Kidney (tissue), 14 donors: ENCODE data around the gene DENND5A. TPM values are rescaled to one million over a fixed set of nuclear protein-coding genes. Genes with fewer than 3 reads are reported as not detected.

Experiments used
- DNase-seq, 5 donors: peaks; one replicate each; pipeline ENCODE4 v3.0.0-alpha.2; 2013 to 2020
- FAIRE-seq: peaks from 2 replicates; lab custom pipeline; 2012; peaks lifted over from hg19 to GRCh38; lab: Jason Lieb, UNC
- H3K27ac ChIP-seq, 2 donors: one replicate each; pipeline ENCODE4 v1.7.0; 2013; ENCODE audit warnings: low read depth in 2 of 2, low read length in 2 of 2, inconsistent platforms in 1 of 2
- H3K27me3 ChIP-seq: one replicate; pipeline ENCODE4 v1.7.1; 2013; ENCODE audit warnings: low read length, inconsistent platforms; ENCODE audit not compliant: control insufficient read depth, insufficient read depth
- H3K36me3 ChIP-seq, 3 donors: one replicate each; pipeline versions ENCODE4 v1.7.0 to v1.7.1; 2013; ENCODE audit warnings: low read length in 3 of 3, control low read depth in 1 of 3, inconsistent platforms in 1 of 3; ENCODE audit not compliant: insufficient read depth in 3 of 3, control insufficient read depth in 2 of 3
- H3K4me1 ChIP-seq, 3 donors: one replicate each; pipeline versions ENCODE4 v1.7.0 to v1.7.1; 2013; ENCODE audit warnings: low read length in 3 of 3, inconsistent platforms in 1 of 3, low read depth in 1 of 3; ENCODE audit not compliant: control insufficient read depth in 2 of 3, insufficient read depth in 2 of 3
- H3K4me3 ChIP-seq, 3 donors: one replicate each; pipeline versions ENCODE4 v1.7.0 to v1.8.1; 2013; ENCODE audit warnings: low read length in 3 of 3, control low read depth in 1 of 3, inconsistent platforms in 1 of 3
- H3K9ac ChIP-seq, 3 donors: one replicate each; pipeline versions ENCODE4 v1.7.0 to v1.7.1; 2013; ENCODE audit warnings: low read length in 3 of 3, control low read depth in 1 of 3, inconsistent platforms in 1 of 3
- H3K9me3 ChIP-seq, 3 donors: one replicate each; pipeline versions ENCODE4 v1.7.0 to v1.7.1; 2013; ENCODE audit warnings: low read length in 3 of 3, control low read depth in 1 of 3, inconsistent platforms in 1 of 3; ENCODE audit not compliant: control insufficient read depth in 2 of 3, insufficient read depth in 1 of 3
- CTCF ChIP-seq: IDR thresholded peaks from 3 replicates; pipeline ENCODE4 v1.5.1; 2012; ENCODE audit warnings: mild to moderate bottlenecking, moderate library complexity, borderline replicate concordance; ENCODE audit not compliant: insufficient read depth; ENCODE audit errors: extremely low read depth
- intact Hi-C: fragments of 100-400 bp; cut with DNase I; formaldehyde crosslinking; loops from one replicate; pipeline ENCODE4 v1.11.1; 2022
- polyA plus RNA-seq: library from polyadenylated mRNA; stranded (reverse); fragments of 350-450 nt; fragmentation: Illumina TruSeq; extraction: RNeasy Lipid Tissue Mini Kit (QIAGEN cat#74804); gene quantifications from one replicate; pipeline ENCODE4 v1.2.3, GENCODE V29; 2014; ENCODE audit warnings: low read depth, low replicate concordance; ENCODE audit not compliant: insufficient read depth
- total RNA-seq: library from RNA; stranded (reverse); fragmentation: NEBNext Ultra II Directional; extraction: Animal tissue kit (Norgen Biotek cat#: 25700); gene quantifications from one replicate; pipeline ENCODE4 v1.2.1, GENCODE V29; 2021
- donor health status: control.
- donor health status: control.
- donor health status: control.
- donor health status: control.
- donor health status: control.
- donor health status: DM: yes; HTN: yes; CAD: no.
- donor health status: Normal renal cell carcinoma (clear cell type).

The DENND5A gene
- total and polyA plus RNA-seq, 2 donors from 2014 or later: 32.4 to 53.9 TPM

DNA sequence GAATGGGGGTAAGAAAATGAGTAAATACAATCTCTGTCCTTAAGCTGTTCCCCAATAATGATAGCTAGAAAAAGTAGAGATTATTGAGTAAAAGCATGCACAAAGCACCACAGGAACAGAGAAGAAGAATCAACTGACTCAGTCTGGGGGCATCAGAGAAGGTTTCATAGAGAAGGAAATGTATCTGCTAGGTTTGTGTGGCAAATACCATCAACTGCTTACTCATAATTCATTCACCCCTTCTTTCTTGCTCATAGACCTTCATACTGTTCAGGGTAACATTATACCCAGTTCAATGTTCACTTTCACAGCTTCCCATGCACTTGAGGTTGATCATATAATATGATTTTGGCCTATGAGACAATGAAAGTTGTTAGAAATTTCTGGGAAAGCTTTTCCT lies 88.6 kb downstream of the DENND5A start:
- Histone ChIP-seq H3K36me3 (peaks cover 0 to 11% (median 8%) of the 10 kb centered on the region in 3 donors), H3K9ac (no peak overlapping the region), H3K27me3 (no peaks in the 10 kb centered on the region), H3K9me3 (no peaks in the 10 kb centered on the region), H3K27ac (no peak overlapping the region), H3K4me1 (no peaks in the 10 kb centered on the region), H3K4me3 (no peak overlapping the region)
- TF ChIP-seq CTCF: no peak
- FAIRE-seq: no peak
- no peak for DNase-seq
- intact Hi-C loops: no loop called here

- H3K9me3 ChIP-seq: no peaks in the 10 kb centered on the region
- intact Hi-C loops: no loop called here
- no peak for DNase-seq
- H3K9ac ChIP-seq: no peak overlapping the region
- H3K4me1 ChIP-seq: no peaks in the 10 kb centered on the region
- no peak for TF ChIP-seq CTCF
- H3K4me3 ChIP-seq: no peak overlapping the region
- H3K36me3 ChIP-seq: peaks cover 0 to 11% (median 8%) of the 10 kb centered on the region in 3 donors
- FAIRE-seq: no peak
- H3K27ac ChIP-seq: no peak overlapping the region
- H3K27me3 ChIP-seq: no peaks in the 10 kb centered on the region
Observed at GRCh38 chr11:9176136-9176535, 89.0 kb downstream of the DENND5A start.

- no peaks in the 10 kb centered on the region for H3K27me3 ChIP-seq
- intact Hi-C loops: no loop called here
- no peak overlapping the region for H3K4me3 ChIP-seq
- H3K4me1 ChIP-seq: no peaks in the 10 kb centered on the region
- H3K27ac ChIP-seq: no peak overlapping the region
- DNase-seq (no peak), FAIRE-seq (no peak)
- H3K36me3 ChIP-seq: peaks cover 0 to 19% (median 6%) of the 10 kb centered on the region in 3 donors
- no peak for TF ChIP-seq CTCF
- no peak overlapping the region for H3K9ac ChIP-seq
- no peaks in the 10 kb centered on the region for H3K9me3 ChIP-seq
Observed at GRCh38 chr11:9172389-9172788, 92.8 kb downstream of the DENND5A start.

DNA sequence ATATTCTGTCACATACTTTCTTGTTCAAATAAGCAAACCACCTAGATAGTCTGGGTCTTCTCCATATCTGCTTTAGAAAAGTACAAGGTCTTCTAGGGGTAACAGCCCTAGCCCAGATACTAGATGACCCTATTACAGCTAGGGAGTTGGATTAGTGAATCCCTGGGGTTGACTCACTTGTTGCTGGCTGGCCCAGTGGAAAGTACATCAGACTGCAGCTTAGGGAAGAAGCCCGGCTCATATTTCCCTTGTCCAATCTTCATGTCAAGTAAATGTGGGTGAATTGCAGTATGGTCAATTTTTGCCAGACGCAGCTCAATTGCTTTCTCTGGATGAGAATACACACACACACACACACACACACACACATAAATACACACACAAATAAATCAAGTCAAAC lies 94.7 kb downstream of the DENND5A start:
- intact Hi-C loops: no loop called here
- H3K9me3 ChIP-seq: no peaks in the 10 kb centered on the region
- DNase-seq (no peak), FAIRE-seq (no peak)
- no peak overlapping the region for H3K9ac ChIP-seq
- H3K27me3 ChIP-seq: no peaks in the 10 kb centered on the region
- no peak overlapping the region for H3K4me3 ChIP-seq
- peaks cover 0 to 12% (median 8%) of the 10 kb centered on the region in 3 donors for H3K36me3 ChIP-seq
- no peak for TF ChIP-seq CTCF
- no peaks in the 10 kb centered on the region for H3K4me1 ChIP-seq
- no peak overlapping the region for H3K27ac ChIP-seq
